ENCODE measurements around the gene SMYD5. TPM values are rescaled to one million over a fixed set of nuclear protein-coding genes. Genes with fewer than 3 reads are reported as not detected.

Gene SMYD5
- total and polyA plus RNA-seq, 2 donors (not counting 1 experiment from before 2014, with no cell fraction given), result 31.9 to 41.0 TPM

GRCh38 chr2:73266061-73266901 lies 52.2 kb downstream of the SMYD5 start:
- no peak overlapping the region for H3K27ac Mint-ChIP-seq
- Histone ChIP-seq H3K9ac (ENCODE audit: low read length) (no peak overlapping the region), H3K27me3 (replicated peaks in 1 of 4; ENCODE audit: control extremely low read depth in 1 of 4, control insufficient read depth in 3 of 4, insufficient read depth in 4 of 4, low read length in 3 of 4) (no peaks in the 10 kb centered on the region), H3K4me3 (ENCODE audit: control extremely low read depth in 1 of 5, extremely low read depth in 1 of 5, insufficient read depth in 1 of 5, low read depth in 2 of 5, low read length in 4 of 5) (no peak overlapping the region), H3K36me3 (replicated peaks in 1 of 2; ENCODE audit: control extremely low read depth in 1 of 2, control insufficient read depth in 1 of 2, extremely low read depth in 1 of 2, insufficient read depth in 2 of 2, low read length in 1 of 2) (peaks cover 0 to 13% of the 10 kb centered on the region in 2 experiments), H3K79me2 (ENCODE audit: control insufficient read depth, insufficient read depth, low read length) (peaks cover 24% of the 10 kb centered on the region), H4K20me1 (ENCODE audit: control insufficient read depth, insufficient read depth, low read length, poor library complexity, severe bottlenecking) (peaks cover 15% of the 10 kb centered on the region), H3K9me3 (ENCODE audit: control extremely low read depth in 1 of 3, control insufficient read depth in 2 of 3, insufficient read depth in 1 of 3, low read length in 2 of 3) (peaks cover 0 to 3% (median 0%) of the 10 kb centered on the region in 3 donors), H3K4me2 (replicated peaks; ENCODE audit: low read depth, low read length, poor library complexity, severe bottlenecking) (no peak overlapping the region), H2AFZ (ENCODE audit: insufficient read depth, low read depth, low read length, poor library complexity, severe bottlenecking) (no peak overlapping the region), H3K27ac (ENCODE audit: low read length in 2 of 2) (no peak overlapping the region), H3K4me1 (ENCODE audit: control insufficient read depth in 2 of 2, insufficient read depth in 2 of 2, low read length in 2 of 2) (no peaks in the 10 kb centered on the region)
- H3K4me3 Mint-ChIP-seq, result no peak overlapping the region
- DNase-seq (no peak), ATAC-seq (ENCODE audit: low read depth) (no peak)
- CTCF ChIA-PET, result no interaction called here
- no peaks in the 10 kb centered on the region for H3K27me3 Mint-ChIP-seq
- 95% methylated on average over 26 of the region's 26 CpGs for WGBS (ENCODE audit: insufficient coverage)
- POLR2A ChIA-PET, result no interaction called here
- intact Hi-C loops (cut with micrococcal nuclease), result no loop called here
- no peaks in the 10 kb centered on the region for H3K9me3 Mint-ChIP-seq (ENCODE audit: insufficient read depth)
- peaks cover 18% of the 10 kb centered on the region for H3K4me1 Mint-ChIP-seq
- TF ChIP-seq CTCF (IDR thresholded peaks at IDR 0.05) (no peak), EZH2 (IDR thresholded peaks at IDR 0.05; ENCODE audit: borderline replicate concordance, insufficient read depth, low read depth, low read length, poor library complexity, severe bottlenecking) (no peak)

- CTCF ChIA-PET, result no interaction called here
- intact Hi-C loops (cut with micrococcal nuclease), result no loop called here
- Histone ChIP-seq H3K4me1 (ENCODE audit: control insufficient read depth in 2 of 2, insufficient read depth in 2 of 2, low read length in 2 of 2) (no peaks in the 10 kb centered on the region), H3K4me2 (replicated peaks; ENCODE audit: low read depth, low read length, poor library complexity, severe bottlenecking) (no peak overlapping the region), H3K9ac (ENCODE audit: low read length) (no peak overlapping the region), H3K4me3 (ENCODE audit: control extremely low read depth in 1 of 5, extremely low read depth in 1 of 5, insufficient read depth in 1 of 5, low read depth in 2 of 5, low read length in 4 of 5) (no peak overlapping the region), H4K20me1 (ENCODE audit: control insufficient read depth, insufficient read depth, low read length, poor library complexity, severe bottlenecking) (peaks cover 16% of the 10 kb centered on the region), H2AFZ (ENCODE audit: insufficient read depth, low read depth, low read length, poor library complexity, severe bottlenecking) (no peak overlapping the region), H3K27ac (ENCODE audit: low read length in 2 of 2) (no peak overlapping the region), H3K36me3 (replicated peaks in 1 of 2; ENCODE audit: control extremely low read depth in 1 of 2, control insufficient read depth in 1 of 2, extremely low read depth in 1 of 2, insufficient read depth in 2 of 2, low read length in 1 of 2) (peaks cover 0 to 10% of the 10 kb centered on the region in 2 experiments), H3K27me3 (replicated peaks in 1 of 4; ENCODE audit: control extremely low read depth in 1 of 4, control insufficient read depth in 3 of 4, insufficient read depth in 4 of 4, low read length in 3 of 4) (no peaks in the 10 kb centered on the region), H3K79me2 (ENCODE audit: control insufficient read depth, insufficient read depth, low read length) (peaks cover 24% of the 10 kb centered on the region), H3K9me3 (ENCODE audit: control extremely low read depth in 1 of 3, control insufficient read depth in 2 of 3, insufficient read depth in 1 of 3, low read length in 2 of 3) (peaks cover 0 to 3% (median 0%) of the 10 kb centered on the region in 3 donors)
- POLR2A ChIA-PET, result no interaction called here
- DNase-seq (no peak), ATAC-seq (ENCODE audit: low read depth) (no peak)
- H3K27me3 Mint-ChIP-seq, result no peaks in the 10 kb centered on the region
- H3K9me3 Mint-ChIP-seq (ENCODE audit: insufficient read depth), result no peaks in the 10 kb centered on the region
- TF ChIP-seq EZH2 (IDR thresholded peaks at IDR 0.05; ENCODE audit: borderline replicate concordance, insufficient read depth, low read depth, low read length, poor library complexity, severe bottlenecking) (no peak), CTCF (IDR thresholded peaks at IDR 0.05) (no peak)
- 98% methylated on average over 4 of the region's 4 CpGs for WGBS (ENCODE audit: insufficient coverage)
- H3K4me1 Mint-ChIP-seq, result peaks cover 18% of the 10 kb centered on the region
- no peak overlapping the region for H3K4me3 Mint-ChIP-seq
- no peak overlapping the region for H3K27ac Mint-ChIP-seq
Observed at GRCh38 chr2:73267008-73267407, 53.0 kb downstream of the SMYD5 start.

Measured in B cell (primary cell).